ENCODE measurements around the gene GADD45A.
"Not testable (repeated sequence)": the region's sequence is repeated elsewhere in the genome, so short reads cannot be mapped to it uniquely, and the experiment has no call there.

The GADD45A gene

DNA sequence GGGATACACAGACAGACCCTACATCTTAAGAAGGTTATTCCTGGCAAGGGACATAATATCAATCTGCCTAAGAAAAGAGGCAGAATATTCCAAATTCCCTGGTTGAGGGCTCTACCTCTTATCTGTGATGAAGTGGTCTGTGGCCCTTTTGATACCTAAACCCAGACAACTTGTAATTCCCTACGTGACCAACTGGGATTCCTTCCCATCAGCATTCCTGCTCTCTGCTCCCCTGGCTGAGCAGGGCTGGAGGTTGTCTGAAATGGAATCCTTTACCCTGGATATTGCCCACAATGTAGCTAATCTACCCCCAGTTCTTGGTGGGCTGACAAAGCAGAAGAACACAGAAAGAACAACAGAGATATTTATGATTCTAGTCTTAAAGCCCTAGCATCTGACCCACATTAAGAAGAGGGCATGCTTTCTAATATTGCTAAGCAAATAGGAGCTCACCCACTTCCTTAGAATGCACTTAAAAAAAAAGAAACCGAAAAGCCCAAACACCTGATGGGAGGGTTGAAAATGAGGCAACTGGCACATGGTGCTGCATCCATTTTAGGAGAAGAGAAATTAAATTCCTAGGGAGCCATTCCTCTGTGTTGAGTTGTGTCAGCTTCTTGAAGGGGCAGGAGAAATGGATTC is 36.8 kb downstream of the GADD45A start:
- TF ChIP-seq, protein P1, sequence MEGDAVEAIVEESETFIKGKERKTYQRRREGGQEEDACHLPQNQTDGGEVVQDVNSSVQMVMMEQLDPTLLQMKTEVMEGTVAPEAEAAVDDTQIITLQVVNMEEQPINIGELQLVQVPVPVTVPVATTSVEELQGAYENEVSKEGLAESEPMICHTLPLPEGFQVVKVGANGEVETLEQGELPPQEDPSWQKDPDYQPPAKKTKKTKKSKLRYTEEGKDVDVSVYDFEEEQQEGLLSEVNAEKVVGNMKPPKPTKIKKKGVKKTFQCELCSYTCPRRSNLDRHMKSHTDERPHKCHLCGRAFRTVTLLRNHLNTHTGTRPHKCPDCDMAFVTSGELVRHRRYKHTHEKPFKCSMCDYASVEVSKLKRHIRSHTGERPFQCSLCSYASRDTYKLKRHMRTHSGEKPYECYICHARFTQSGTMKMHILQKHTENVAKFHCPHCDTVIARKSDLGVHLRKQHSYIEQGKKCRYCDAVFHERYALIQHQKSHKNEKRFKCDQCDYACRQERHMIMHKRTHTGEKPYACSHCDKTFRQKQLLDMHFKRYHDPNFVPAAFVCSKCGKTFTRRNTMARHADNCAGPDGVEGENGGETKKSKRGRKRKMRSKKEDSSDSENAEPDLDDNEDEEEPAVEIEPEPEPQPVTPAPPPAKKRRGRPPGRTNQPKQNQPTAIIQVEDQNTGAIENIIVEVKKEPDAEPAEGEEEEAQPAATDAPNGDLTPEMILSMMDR (IDR thresholded peaks at IDR 0.05; ENCODE audit: low read depth, low read length): no peak
- H3K4me3 ChIP-seq (ENCODE audit: low read depth, low read length): no peak overlapping the region

DNA sequence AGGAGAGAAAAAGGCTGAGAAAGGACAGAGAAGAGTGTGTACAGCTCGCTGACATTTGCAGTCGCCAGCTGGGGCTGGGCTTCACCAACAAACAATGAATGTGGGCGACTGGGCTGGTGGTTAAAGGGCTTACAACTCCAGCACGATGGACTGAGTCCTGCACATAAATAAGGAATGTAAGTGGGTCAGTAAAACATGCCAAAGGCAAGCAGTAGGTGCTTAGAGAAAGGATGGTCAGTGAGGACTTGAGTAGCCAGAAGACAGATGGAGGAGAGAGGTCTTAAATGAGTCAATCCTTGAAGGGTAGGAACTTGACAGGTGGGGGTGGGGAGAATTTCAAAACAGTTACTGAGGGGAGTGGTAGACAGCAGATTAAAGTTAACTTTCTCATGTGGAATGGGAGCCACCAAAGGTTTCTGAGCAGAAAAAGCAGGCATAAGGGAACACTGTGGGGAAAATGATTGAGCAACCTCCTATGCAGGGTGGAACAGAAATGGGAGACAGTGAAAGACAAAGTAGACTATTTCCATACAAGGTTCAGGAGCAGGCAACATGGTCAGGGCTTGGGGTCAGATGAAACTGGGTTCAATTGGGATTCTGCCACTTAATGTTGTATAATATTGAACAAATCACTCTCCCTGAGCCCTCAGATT is 37.4 kb downstream of the GADD45A start:
- TF ChIP-seq, protein P1 (IDR thresholded peaks at IDR 0.05; ENCODE audit: low read depth, low read length): no peak
- H3K4me3 ChIP-seq (ENCODE audit: low read depth, low read length): no peak overlapping the region

DNA sequence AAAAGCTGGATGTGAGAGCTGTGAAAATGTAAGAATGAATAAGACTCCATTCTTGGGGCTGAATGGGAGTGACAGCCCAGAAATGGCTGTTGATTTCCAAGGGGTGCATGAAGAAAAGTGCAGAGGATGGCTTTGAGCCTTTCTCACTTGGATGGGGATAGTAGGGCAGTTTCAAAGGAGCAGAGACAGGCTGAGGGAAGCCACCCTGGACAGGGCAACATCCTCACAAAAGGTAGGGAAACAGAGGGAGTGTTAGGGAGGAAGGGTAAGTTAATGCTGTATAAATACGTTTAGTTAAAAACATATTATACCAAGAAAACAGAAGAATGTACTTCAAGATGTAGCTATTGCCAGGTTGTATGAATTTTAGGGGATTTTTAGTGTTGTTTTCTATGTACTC is 38.1 kb downstream of the GADD45A start:
- H3K4me3 ChIP-seq (ENCODE audit: low read depth, low read length): no peak overlapping the region
- TF ChIP-seq, protein P1 (IDR thresholded peaks at IDR 0.05; ENCODE audit: low read depth, low read length): no peak

DNA sequence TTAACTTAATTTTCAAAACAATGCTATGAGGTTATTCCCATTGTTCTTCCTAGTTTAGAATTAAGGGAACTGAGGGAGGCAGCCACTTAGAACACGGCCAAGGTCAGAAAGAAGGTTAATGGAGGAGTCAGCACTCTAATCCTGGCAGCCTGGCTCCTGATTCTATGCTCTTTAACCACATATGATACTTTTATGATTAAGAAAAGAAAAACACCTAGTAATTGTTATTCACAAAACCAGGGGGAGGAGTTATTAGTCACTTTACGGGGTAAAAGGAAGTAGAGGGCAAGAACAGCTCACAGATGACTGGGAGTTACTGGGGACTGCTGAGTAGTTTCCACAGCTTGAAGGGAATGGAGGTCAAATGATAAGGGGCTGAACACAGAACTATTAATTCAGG is 38.6 kb downstream of the GADD45A start:
- TF ChIP-seq, protein P1 (IDR thresholded peaks at IDR 0.05; ENCODE audit: low read depth, low read length): no peak
- no peak overlapping the region for H3K4me3 ChIP-seq (ENCODE audit: low read depth, low read length)

DNA sequence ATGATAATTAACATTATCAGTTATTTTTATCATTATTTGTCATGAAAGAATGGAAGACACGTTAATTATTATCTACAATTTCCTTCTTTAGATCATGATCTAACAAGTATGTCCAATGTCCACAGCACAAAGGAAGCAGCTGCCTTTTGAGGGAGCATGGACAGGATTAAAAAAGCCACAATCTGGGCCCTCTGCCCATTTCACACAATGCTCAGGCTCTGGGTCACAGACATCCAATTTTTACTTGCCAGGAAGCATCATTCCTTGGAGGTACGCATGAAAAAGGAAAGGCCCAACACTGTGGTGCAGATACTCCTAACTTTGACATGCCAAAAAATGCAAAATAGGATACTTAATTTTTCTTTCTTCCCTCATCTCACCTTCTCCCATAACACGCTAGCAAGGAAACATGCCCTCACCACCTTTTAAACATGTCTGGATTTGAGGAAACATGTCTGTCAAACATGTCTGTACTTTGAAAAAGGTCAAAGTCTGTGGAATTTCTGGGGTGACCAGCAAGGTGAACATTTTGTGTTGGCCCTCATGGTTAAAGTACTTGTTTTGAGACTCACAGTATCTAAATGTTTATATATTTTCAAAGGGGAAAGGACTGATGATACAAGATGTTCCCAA is 40.0 kb downstream of the GADD45A start:
- H3K4me3 ChIP-seq (ENCODE audit: low read depth, low read length): no peak overlapping the region
- TF ChIP-seq, protein P1 (IDR thresholded peaks at IDR 0.05; ENCODE audit: low read depth, low read length): no peak

DNA sequence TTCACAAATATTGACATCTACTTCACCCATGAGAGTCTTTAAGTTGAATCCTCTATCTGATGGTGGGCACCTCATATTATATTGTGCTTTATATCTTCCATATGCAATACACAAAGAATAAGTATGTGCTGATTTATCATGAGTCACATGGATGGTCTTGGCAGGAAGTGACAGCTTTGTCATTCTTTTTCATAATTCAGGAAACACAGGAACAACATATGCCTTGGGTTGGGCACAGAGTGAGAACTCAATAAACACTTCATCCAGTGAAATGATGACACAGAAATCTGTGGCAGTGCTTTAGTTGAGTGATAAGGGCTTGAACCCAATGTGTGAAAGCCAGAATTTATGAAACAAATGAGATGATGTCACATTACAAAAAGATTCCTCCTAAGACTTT is 41.2 kb downstream of the GADD45A start:
- no peak overlapping the region for H3K4me3 ChIP-seq (ENCODE audit: low read depth, low read length)
- TF ChIP-seq, protein P1 (IDR thresholded peaks at IDR 0.05; ENCODE audit: low read depth, low read length): no peak

DNA sequence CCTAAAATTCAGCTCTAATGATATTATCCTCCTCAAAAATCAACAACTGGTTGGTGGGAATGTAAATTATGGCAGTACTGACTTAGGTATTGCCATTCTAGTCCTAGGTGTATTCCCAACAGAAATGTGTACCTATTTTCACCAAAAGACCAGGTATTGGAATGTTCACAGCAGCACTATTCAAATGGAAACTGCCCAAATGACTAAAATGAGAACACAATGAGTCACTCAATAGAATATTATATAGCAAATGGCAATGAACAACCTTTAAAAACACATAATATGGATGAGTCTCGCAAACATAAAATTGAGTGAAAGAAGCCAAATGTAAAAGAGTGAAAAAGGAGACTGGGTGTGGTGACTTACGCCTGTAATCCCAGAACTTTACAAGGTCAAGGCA is 44.9 kb downstream of the GADD45A start:
- TF ChIP-seq, protein P1 (IDR thresholded peaks at IDR 0.05; ENCODE audit: low read depth, low read length): no peak
- no peak overlapping the region for H3K4me3 ChIP-seq (ENCODE audit: low read depth, low read length)

DNA sequence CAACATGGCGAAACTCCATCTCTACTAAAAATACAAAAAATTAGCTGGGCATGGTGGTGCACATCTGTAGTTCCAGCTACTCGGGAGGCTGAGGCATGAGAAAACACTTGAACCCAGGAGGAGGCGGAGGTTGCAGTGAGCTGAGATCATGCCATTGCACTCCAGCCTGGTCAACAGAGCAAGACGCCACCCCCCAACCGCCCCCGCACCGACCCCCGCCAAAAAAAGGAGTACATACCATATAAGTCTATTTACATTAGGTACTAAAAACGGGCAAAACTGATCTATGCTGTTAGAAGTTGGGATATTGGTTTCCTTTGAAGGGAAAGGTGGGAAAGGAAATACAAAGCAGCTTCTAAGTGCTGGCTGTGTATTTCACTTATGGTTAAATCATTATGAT is 45.3 kb downstream of the GADD45A start:
- H3K4me3 ChIP-seq (ENCODE audit: low read depth, low read length): not testable (repeated sequence)

Measured in WI38 (cell line).